Neural progenitor cell (in vitro differentiated cells): Measurements from ENCODE around the gene KLF1. TPM values are rescaled to one million over a fixed set of nuclear protein-coding genes. Genes with fewer than 3 reads are reported as not detected.

Experiments used
- DNase-seq: peaks from one replicate; pipeline ENCODE4 v3.0.0-alpha.2; 2016; ENCODE audit warnings: low spot score
- H2AFZ ChIP-seq: fragments of 200-600 bp; sonication (generic); replicated peaks from 2 replicates; pipeline ENCODE4 v1.6.1; 2016; ENCODE audit warnings: antibody characterized with exemption
- H3F3A ChIP-seq: fragments of 200-600 bp; sonication (generic); 2 replicates; pipeline ENCODE4 v1.6.1; 2016; ENCODE audit warnings: antibody characterized with exemption, low read depth
- H3K27ac ChIP-seq: fragments of 200-600 bp; sonication (generic); 2 replicates; pipeline ENCODE4 v1.5.1; 2016; ENCODE audit warnings: mild to moderate bottlenecking
- H3K27me3 ChIP-seq: fragments of 200-600 bp; sonication (generic); 2 replicates; pipeline ENCODE4 v1.6.1; 2016; ENCODE audit warnings: mild to moderate bottlenecking, moderate library complexity
- H3K36me3 ChIP-seq: fragments of 200-600 bp; sonication (generic); 2 replicates; pipeline ENCODE4 v1.5.1; 2016
- H3K4me1 ChIP-seq: fragments of 200-600 bp; sonication (generic); 2 replicates; pipeline ENCODE4 v1.6.1; 2016; ENCODE audit warnings: mixed run types
- H3K4me2 ChIP-seq: fragments of 200-600 bp; sonication (generic); 2 replicates; pipeline ENCODE4 v1.6.1; 2016
- H3K4me3 ChIP-seq: fragments of 200-600 bp; sonication (generic); 2 replicates; pipeline ENCODE4 v1.5.1; 2016
- H3K79me2 ChIP-seq: fragments of 200-600 bp; sonication (generic); 2 replicates; pipeline ENCODE4 v1.6.1; 2016; ENCODE audit warnings: low read depth
- H3K9ac ChIP-seq: fragments of 200-600 bp; sonication (generic); 2 replicates; pipeline ENCODE4 v1.6.1; 2016
- H3K9me3 ChIP-seq: fragments of 200-600 bp; sonication (generic); 2 replicates; pipeline ENCODE4 v1.5.1; 2016; ENCODE audit warnings: low read depth
- H4K20me1 ChIP-seq: fragments of 200-600 bp; sonication (generic); 2 replicates; pipeline ENCODE4 v1.6.1; 2016; ENCODE audit warnings: low read depth
- H3K27ac Mint-ChIP-seq: 3 replicates; pipeline ENCODE4 v1.8.0; 2021; ENCODE audit warnings: mixed read lengths
- H3K27me3 Mint-ChIP-seq: 2 replicates; pipeline ENCODE4 v1.8.0; 2022; ENCODE audit warnings: low read depth, mild to moderate bottlenecking, inconsistent platforms, moderate library complexity, mixed read lengths; ENCODE audit not compliant: insufficient read depth
- H3K36me3 Mint-ChIP-seq: 3 replicates; pipeline ENCODE4 v1.8.0; 2021; ENCODE audit warnings: mixed read lengths
- H3K4me1 Mint-ChIP-seq: 3 replicates; pipeline ENCODE4 v1.8.0; 2021; ENCODE audit warnings: mixed read lengths
- H3K4me3 Mint-ChIP-seq: 3 replicates; pipeline ENCODE4 v1.8.0; 2021; ENCODE audit warnings: mild to moderate bottlenecking, moderate library complexity, mixed read lengths
- H3K9me3 Mint-ChIP-seq: 3 replicates; pipeline ENCODE4 v1.8.0; 2020; ENCODE audit warnings: mixed read lengths
- CTCF ChIP-seq: fragments of 200-600 bp; sonication (generic); IDR thresholded peaks from 2 replicates; pipeline ENCODE4 v1.5.1; 2017; ENCODE audit warnings: antibody characterized with exemption, mild to moderate bottlenecking
- EZH2 ChIP-seq: fragments of 200-600 bp; sonication (generic); IDR thresholded peaks from 2 replicates; pipeline ENCODE4 v1.6.1; 2017; ENCODE audit warnings: antibody characterized with exemption, mild to moderate bottlenecking, moderate library complexity
- EZH2phosphoT487 ChIP-seq: fragments of 200-600 bp; sonication (generic); IDR thresholded peaks from 2 replicates; pipeline ENCODE4 v1.6.1; 2017; ENCODE audit warnings: antibody characterized with exemption
- total RNA-seq: library from RNA; depleted of rRNA; stranded (reverse); fragments of >200 nt; gene quantifications from 2 replicates; pipeline ENCODE4 v1.2.3, GENCODE V29; 2015; ENCODE audit warnings: low replicate concordance

The KLF1 gene
- total RNA-seq, 1 donor from 2014 or later = 0.64 TPM

- Histone ChIP-seq H3K4me2 (peak overlapping the region; percentile 74), H3K79me2 (no peaks in the 10 kb centered on the region), H3K4me3 (peak overlapping the region; percentile 49), H3K36me3 (no peaks in the 10 kb centered on the region), H3K27ac (no peak overlapping the region), H3F3A (peaks cover 51% of the 10 kb centered on the region), H3K9ac (no peak overlapping the region), H3K9me3 (no peaks in the 10 kb centered on the region), H3K4me1 (peaks cover 4% of the 10 kb centered on the region), H3K27me3 (peaks cover 40% of the 10 kb centered on the region), H2AFZ (peak overlapping the region; percentile 40), H4K20me1 (peaks cover 15% of the 10 kb centered on the region)
- no peaks in the 10 kb centered on the region for H3K9me3 Mint-ChIP-seq
- peaks cover 43% of the 10 kb centered on the region for H3K27me3 Mint-ChIP-seq
- TF ChIP-seq CTCF = peak; percentile 6
- no peak for TF ChIP-seq EZH2phosphoT487
- TF ChIP-seq EZH2 = no peak
- peak overlapping the region; percentile 90 for H3K4me3 Mint-ChIP-seq
- H3K27ac Mint-ChIP-seq = no peak overlapping the region
- H3K4me1 Mint-ChIP-seq = peaks cover 42% of the 10 kb centered on the region
- H3K36me3 Mint-ChIP-seq = peaks cover 2% of the 10 kb centered on the region
- peak; percentile 98 for DNase-seq
Observed at GRCh38 chr19:12840091-12841079, 46.6 kb downstream of the KLF1 start.

GRCh38 chr19:12838886-12839756 lies 47.9 kb downstream of the KLF1 start:
- no peaks in the 10 kb centered on the region for H3K79me2 ChIP-seq
- peaks cover 63% of the 10 kb centered on the region for H3F3A ChIP-seq
- H3K36me3 ChIP-seq = no peaks in the 10 kb centered on the region
- peak overlapping the region; percentile 97 for H3K4me2 ChIP-seq
- peaks cover 2% of the 10 kb centered on the region for H3K36me3 Mint-ChIP-seq
- peak; percentile 23 for DNase-seq
- H3K4me3 ChIP-seq = peak overlapping the region; percentile 97
- H3K9me3 ChIP-seq = no peaks in the 10 kb centered on the region
- H3K27me3 ChIP-seq = peaks cover 53% of the 10 kb centered on the region
- peaks cover 22% of the 10 kb centered on the region for H4K20me1 ChIP-seq
- no peaks in the 10 kb centered on the region for H3K9me3 Mint-ChIP-seq
- H3K4me1 Mint-ChIP-seq = peaks cover 49% of the 10 kb centered on the region
- H3K27me3 Mint-ChIP-seq = peaks cover 53% of the 10 kb centered on the region
- TF ChIP-seq EZH2phosphoT487 (no peak), CTCF (no peak), EZH2 (no peak)
- H3K9ac ChIP-seq = no peak overlapping the region
- peak overlapping the region; percentile 51 for H3K27ac Mint-ChIP-seq
- H3K4me1 ChIP-seq = peaks cover 4% of the 10 kb centered on the region
- peak overlapping the region; percentile 90 for H3K4me3 Mint-ChIP-seq
- H2AFZ ChIP-seq = peak overlapping the region; percentile 95
- no peak overlapping the region for H3K27ac ChIP-seq

- H3K36me3 ChIP-seq = no peaks in the 10 kb centered on the region
- no peak within 1 kb of the TSS for H3K9ac ChIP-seq
- no peaks in the 10 kb centered on the region for H3K9me3 ChIP-seq
- peak within 1 kb of the TSS; percentile 97 for H3K4me3 ChIP-seq
- peaks cover 4% of the 10 kb centered on the region for H3K4me1 ChIP-seq
- H3K27ac ChIP-seq = no peak within 1 kb of the TSS
- Mint-ChIP-seq H3K9me3 (no peaks in the 10 kb centered on the region), H3K4me3 (peak within 1 kb of the TSS; percentile 90), H3K27me3 (peaks cover 54% of the 10 kb centered on the region), H3K36me3 (peaks cover 2% of the 10 kb centered on the region), H3K27ac (peak within 1 kb of the TSS; percentile 51), H3K4me1 (peaks cover 50% of the 10 kb centered on the region)
- H3K79me2 ChIP-seq = no peaks in the 10 kb centered on the region
- peak within 1 kb of the TSS; percentile 95 for H2AFZ ChIP-seq
- TF ChIP-seq EZH2 (peak; percentile 32), EZH2phosphoT487 (no peak), CTCF (peak; percentile 66)
- peaks cover 61% of the 10 kb centered on the region for H3K27me3 ChIP-seq
- DNase-seq = peak; percentile 91
- peak within 1 kb of the TSS; percentile 97 for H3K4me2 ChIP-seq
- H3F3A ChIP-seq = peaks cover 68% of the 10 kb centered on the region
- H4K20me1 ChIP-seq = peaks cover 24% of the 10 kb centered on the region
Observed at GRCh38 chr19:12838182-12838885, 48.7 kb downstream of the KLF1 start, which contains the start of gene MAST1. Gene MAST1, plus strand, starts transcription at chr19:12838515. Its CDS starts 58 bp downstream, at chr19:12838573.
